GM23338 (cell line): ENCODE results near the gene SHROOM2. TPM values are rescaled to one million over a fixed set of nuclear protein-coding genes. Genes with fewer than 3 reads are reported as not detected.

Source experiments
- ATAC-seq: fragments of 200-7000 bp; cut with Tn5 transposase; 3 replicates; pipeline ENCODE4 v1.9.1; 2020
- DNase-seq: peaks from one replicate; pipeline ENCODE4 v3.0.0-alpha.2; 2015; ENCODE audit warnings: low spot score
- H2AFZ ChIP-seq: fragments of 200-600 bp; sonication (generic); 2 replicates; pipeline ENCODE4 v1.8.0; 2016; ENCODE audit warnings: antibody characterized with exemption, mild to moderate bottlenecking, moderate library complexity
- H3F3A ChIP-seq: fragments of 200-600 bp; sonication (generic); replicated peaks from 2 replicates; pipeline ENCODE4 v1.8.0; 2017; ENCODE audit warnings: antibody characterized with exemption, mixed run types, low read depth
- H3K27ac ChIP-seq: fragments of 200-600 bp; sonication (generic); 2 replicates; pipeline ENCODE4 v1.6.1; 2016; ENCODE audit warnings: low read depth
- H3K27me3 ChIP-seq: fragments of 200-600 bp; sonication (generic); 2 replicates; pipeline ENCODE4 v1.8.0; 2016; ENCODE audit warnings: mild to moderate bottlenecking, mixed run types, moderate library complexity; ENCODE audit not compliant: insufficient read depth
- H3K36me3 ChIP-seq: fragments of 200-600 bp; sonication (generic); 2 replicates; pipeline ENCODE4 v1.8.0; 2016; ENCODE audit warnings: mild to moderate bottlenecking; ENCODE audit not compliant: insufficient read depth
- H3K4me1 ChIP-seq: fragments of 200-600 bp; sonication (generic); 2 replicates; pipeline ENCODE4 v1.8.0; 2016; ENCODE audit warnings: mild to moderate bottlenecking, moderate library complexity; ENCODE audit not compliant: insufficient read depth
- H3K4me2 ChIP-seq: fragments of 200-600 bp; sonication (generic); 2 replicates; pipeline ENCODE4 v1.7.1; 2017; ENCODE audit warnings: mixed run types
- H3K4me3 ChIP-seq: fragments of 200-600 bp; sonication (generic); 2 replicates; pipeline ENCODE4 v1.6.1; 2016; ENCODE audit warnings: mixed run types
- H3K79me2 ChIP-seq: fragments of 200-600 bp; sonication (generic); replicated peaks from 2 replicates; pipeline ENCODE4 v1.8.0; 2017; ENCODE audit warnings: mild to moderate bottlenecking; ENCODE audit not compliant: insufficient read depth
- H3K9me2 ChIP-seq: fragments of 200-600 bp; sonication (generic); 2 replicates; pipeline ENCODE4 v1.8.0; 2017; ENCODE audit not compliant: insufficient read depth
- H4K20me1 ChIP-seq: fragments of 200-600 bp; sonication (generic); replicated peaks from 2 replicates; pipeline ENCODE4 v1.8.0; 2017; ENCODE audit warnings: mild to moderate bottlenecking; ENCODE audit not compliant: insufficient read depth
- H3K27ac Mint-ChIP-seq: 2 replicates; pipeline ENCODE4 v1.8.0; 2020; ENCODE audit warnings: inconsistent platforms, mild to moderate bottlenecking, moderate library complexity, mixed read lengths
- H3K27me3 Mint-ChIP-seq: 3 replicates; pipeline ENCODE4 v1.8.0; 2022; ENCODE audit warnings: low read depth, mild to moderate bottlenecking, moderate library complexity, mixed read lengths, inconsistent platforms; ENCODE audit not compliant: insufficient read depth, poor library complexity
- H3K36me3 Mint-ChIP-seq: 3 replicates; pipeline ENCODE4 v1.8.0; 2021; ENCODE audit warnings: low read depth, mild to moderate bottlenecking, inconsistent platforms, moderate library complexity, mixed read lengths
- H3K4me1 Mint-ChIP-seq: 3 replicates; pipeline ENCODE4 v1.8.0; 2020; ENCODE audit warnings: mild to moderate bottlenecking, inconsistent platforms, mixed read lengths
- H3K4me3 Mint-ChIP-seq: 3 replicates; pipeline ENCODE4 v1.8.0; 2021; ENCODE audit warnings: moderate library complexity, mild to moderate bottlenecking, inconsistent platforms, mixed read lengths
- H3K9me3 Mint-ChIP-seq: 3 replicates; pipeline ENCODE4 v1.8.0; 2020; ENCODE audit warnings: moderate library complexity, mild to moderate bottlenecking, inconsistent platforms, mixed read lengths
- CREB1 ChIP-seq: fragments of 250-450 bp; sonication (Bioruptor Pico); IDR thresholded peaks from 2 replicates; pipeline ENCODE4 v1.5.0; 2020; ENCODE audit warnings: low read depth, mild to moderate bottlenecking, moderate library complexity
- EZH2 ChIP-seq: fragments of 200-600 bp; sonication (generic); IDR thresholded peaks from one replicate; pipeline ENCODE4 v1.8.0; 2017; ENCODE audit warnings: antibody characterized with exemption, mild to moderate bottlenecking, low read depth; ENCODE audit not compliant: unreplicated experiment
- EZH2phosphoT487 ChIP-seq: fragments of 200-600 bp; sonication (generic); IDR thresholded peaks from one replicate; pipeline ENCODE4 v1.8.1; 2018; ENCODE audit warnings: antibody characterized with exemption; ENCODE audit not compliant: unreplicated experiment
- JUNB ChIP-seq: IDR thresholded peaks from one replicate; pipeline ENCODE4 v1.6.1; 2016; ENCODE audit warnings: antibody characterized with exemption; ENCODE audit not compliant: unreplicated experiment
- NANOG ChIP-seq: IDR thresholded peaks from 2 replicates; pipeline ENCODE4 v1.6.1; 2016; ENCODE audit warnings: antibody characterized with exemption, borderline replicate concordance
- POLR2AphosphoS5 ChIP-seq: IDR thresholded peaks from 2 replicates; pipeline ENCODE4 v1.6.1; 2016; ENCODE audit warnings: antibody characterized with exemption, low read depth
- STAT1 ChIP-seq: IDR thresholded peaks from one replicate; pipeline ENCODE4 v1.6.1; 2016; ENCODE audit warnings: antibody characterized with exemption; ENCODE audit not compliant: unreplicated experiment
- ZNF331 ChIP-seq: fragments of 250-450 bp; sonication (Bioruptor Pico); IDR thresholded peaks from 2 replicates; pipeline ENCODE4 v1.5.0; 2020; ENCODE audit warnings: low read depth, mild to moderate bottlenecking, moderate library complexity
- polyA plus RNA-seq: library from polyadenylated mRNA; unstranded; fragments of >200 nt; fragmentation: Nextera tagmentation; extraction: Ambion mirVana; gene quantifications from 2 replicates; pipeline ENCODE4 v1.2.1, GENCODE V29; 2016
- total RNA-seq: library from RNA; depleted of rRNA; stranded (reverse); fragments of >200 nt; shearing (Covaris generic); gene quantifications from 2 replicates; pipeline ENCODE4 v1.2.3, GENCODE V29; 2014
- TF ChIP-seq, protein P1 (sequence below), 2 experiments: fragments of 200-600 bp in 1 of 2; sonication (generic) in 1 of 2; conservative IDR thresholded peaks; 2 replicates each; pipeline versions ENCODE4 v1.5.1 to v1.6.1; 2016 to 2017; ENCODE audit warnings: antibody characterized with exemption in 2 of 2, low read depth in 2 of 2, mild to moderate bottlenecking in 2 of 2, moderate library complexity in 1 of 2
- TF ChIP-seq, protein P2 (sequence below): IDR thresholded peaks from 2 replicates; pipeline ENCODE4 v1.6.1; 2016; ENCODE audit warnings: antibody characterized with exemption
- TF ChIP-seq, protein P3 (sequence below): IDR thresholded peaks from one replicate; pipeline ENCODE4 v1.6.1; 2018; ENCODE audit warnings: antibody characterized with exemption; ENCODE audit not compliant: unreplicated experiment

Gene SHROOM2
- total and polyA plus RNA-seq, 2 experiments from 2014 or later: 3.5 to 15.8 TPM

- TF ChIP-seq, protein P1, sequence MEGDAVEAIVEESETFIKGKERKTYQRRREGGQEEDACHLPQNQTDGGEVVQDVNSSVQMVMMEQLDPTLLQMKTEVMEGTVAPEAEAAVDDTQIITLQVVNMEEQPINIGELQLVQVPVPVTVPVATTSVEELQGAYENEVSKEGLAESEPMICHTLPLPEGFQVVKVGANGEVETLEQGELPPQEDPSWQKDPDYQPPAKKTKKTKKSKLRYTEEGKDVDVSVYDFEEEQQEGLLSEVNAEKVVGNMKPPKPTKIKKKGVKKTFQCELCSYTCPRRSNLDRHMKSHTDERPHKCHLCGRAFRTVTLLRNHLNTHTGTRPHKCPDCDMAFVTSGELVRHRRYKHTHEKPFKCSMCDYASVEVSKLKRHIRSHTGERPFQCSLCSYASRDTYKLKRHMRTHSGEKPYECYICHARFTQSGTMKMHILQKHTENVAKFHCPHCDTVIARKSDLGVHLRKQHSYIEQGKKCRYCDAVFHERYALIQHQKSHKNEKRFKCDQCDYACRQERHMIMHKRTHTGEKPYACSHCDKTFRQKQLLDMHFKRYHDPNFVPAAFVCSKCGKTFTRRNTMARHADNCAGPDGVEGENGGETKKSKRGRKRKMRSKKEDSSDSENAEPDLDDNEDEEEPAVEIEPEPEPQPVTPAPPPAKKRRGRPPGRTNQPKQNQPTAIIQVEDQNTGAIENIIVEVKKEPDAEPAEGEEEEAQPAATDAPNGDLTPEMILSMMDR (conservative IDR thresholded peaks at IDR 0.05; ENCODE audit: low read depth in 2 of 2): no peak
- TF ChIP-seq, protein P2, sequence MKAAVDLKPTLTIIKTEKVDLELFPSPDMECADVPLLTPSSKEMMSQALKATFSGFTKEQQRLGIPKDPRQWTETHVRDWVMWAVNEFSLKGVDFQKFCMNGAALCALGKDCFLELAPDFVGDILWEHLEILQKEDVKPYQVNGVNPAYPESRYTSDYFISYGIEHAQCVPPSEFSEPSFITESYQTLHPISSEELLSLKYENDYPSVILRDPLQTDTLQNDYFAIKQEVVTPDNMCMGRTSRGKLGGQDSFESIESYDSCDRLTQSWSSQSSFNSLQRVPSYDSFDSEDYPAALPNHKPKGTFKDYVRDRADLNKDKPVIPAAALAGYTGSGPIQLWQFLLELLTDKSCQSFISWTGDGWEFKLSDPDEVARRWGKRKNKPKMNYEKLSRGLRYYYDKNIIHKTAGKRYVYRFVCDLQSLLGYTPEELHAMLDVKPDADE: no peak
- TF ChIP-seq JUNB: no peak
Measured at GRCh38 chrX:9746148-9746888, 39.9 kb upstream of the SHROOM2 start (continued).

DNA sequence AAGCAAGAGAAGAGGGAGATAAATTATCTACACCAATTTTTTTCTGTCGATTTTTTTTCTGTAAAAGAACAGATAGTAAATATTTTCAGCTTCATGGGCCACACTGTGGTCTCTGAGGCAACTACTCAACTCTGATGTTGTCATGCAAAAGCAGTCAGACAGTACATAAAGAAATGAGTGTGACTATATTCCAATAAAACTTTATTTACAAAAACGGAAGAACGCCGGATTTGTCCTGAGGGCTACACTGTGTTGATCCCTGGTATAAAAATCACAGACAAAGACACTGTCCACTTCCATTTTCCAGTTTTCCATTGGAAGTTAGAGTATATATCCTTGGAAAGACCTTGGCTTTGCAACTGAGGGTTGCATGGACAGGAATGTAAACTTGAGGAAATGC lies 38.6 kb upstream of the SHROOM2 start:
- H3K36me3 ChIP-seq: no peaks in the 10 kb centered on the region
- H4K20me1 ChIP-seq: no peaks in the 10 kb centered on the region
- Mint-ChIP-seq H3K4me3 (no peak overlapping the region), H3K27ac (no peak overlapping the region), H3K27me3 (peaks cover 5% of the 10 kb centered on the region), H3K36me3 (peaks cover 9% of the 10 kb centered on the region; the same call in 1 of the 3 replicates), H3K9me3 (no peaks in the 10 kb centered on the region), H3K4me1 (peaks cover 18% of the 10 kb centered on the region; the same call in 2 of the 3 replicates)
- TF ChIP-seq, protein P3, sequence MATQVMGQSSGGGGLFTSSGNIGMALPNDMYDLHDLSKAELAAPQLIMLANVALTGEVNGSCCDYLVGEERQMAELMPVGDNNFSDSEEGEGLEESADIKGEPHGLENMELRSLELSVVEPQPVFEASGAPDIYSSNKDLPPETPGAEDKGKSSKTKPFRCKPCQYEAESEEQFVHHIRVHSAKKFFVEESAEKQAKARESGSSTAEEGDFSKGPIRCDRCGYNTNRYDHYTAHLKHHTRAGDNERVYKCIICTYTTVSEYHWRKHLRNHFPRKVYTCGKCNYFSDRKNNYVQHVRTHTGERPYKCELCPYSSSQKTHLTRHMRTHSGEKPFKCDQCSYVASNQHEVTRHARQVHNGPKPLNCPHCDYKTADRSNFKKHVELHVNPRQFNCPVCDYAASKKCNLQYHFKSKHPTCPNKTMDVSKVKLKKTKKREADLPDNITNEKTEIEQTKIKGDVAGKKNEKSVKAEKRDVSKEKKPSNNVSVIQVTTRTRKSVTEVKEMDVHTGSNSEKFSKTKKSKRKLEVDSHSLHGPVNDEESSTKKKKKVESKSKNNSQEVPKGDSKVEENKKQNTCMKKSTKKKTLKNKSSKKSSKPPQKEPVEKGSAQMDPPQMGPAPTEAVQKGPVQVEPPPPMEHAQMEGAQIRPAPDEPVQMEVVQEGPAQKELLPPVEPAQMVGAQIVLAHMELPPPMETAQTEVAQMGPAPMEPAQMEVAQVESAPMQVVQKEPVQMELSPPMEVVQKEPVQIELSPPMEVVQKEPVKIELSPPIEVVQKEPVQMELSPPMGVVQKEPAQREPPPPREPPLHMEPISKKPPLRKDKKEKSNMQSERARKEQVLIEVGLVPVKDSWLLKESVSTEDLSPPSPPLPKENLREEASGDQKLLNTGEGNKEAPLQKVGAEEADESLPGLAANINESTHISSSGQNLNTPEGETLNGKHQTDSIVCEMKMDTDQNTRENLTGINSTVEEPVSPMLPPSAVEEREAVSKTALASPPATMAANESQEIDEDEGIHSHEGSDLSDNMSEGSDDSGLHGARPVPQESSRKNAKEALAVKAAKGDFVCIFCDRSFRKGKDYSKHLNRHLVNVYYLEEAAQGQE: no peak
- TF ChIP-seq, protein P1 (conservative IDR thresholded peaks at IDR 0.05; ENCODE audit: low read depth in 2 of 2): no peak
- no peak for TF ChIP-seq EZH2phosphoT487
- TF ChIP-seq ZNF331: no peak
- TF ChIP-seq JUNB: no peak
- no peak for TF ChIP-seq CREB1 (CRISPR knock-in tag)
- no peak for TF ChIP-seq POLR2AphosphoS5
- TF ChIP-seq NANOG: no peak
- no peak for TF ChIP-seq STAT1
- TF ChIP-seq, protein P2: no peak
- TF ChIP-seq EZH2: no peak
- no peaks in the 10 kb centered on the region for H3K9me2 ChIP-seq
- no peak overlapping the region for H3K4me2 ChIP-seq
- H3K79me2 ChIP-seq: no peaks in the 10 kb centered on the region
- H3F3A ChIP-seq: no peaks in the 10 kb centered on the region
- H3K27me3 ChIP-seq: no peaks in the 10 kb centered on the region
- H3K4me3 ChIP-seq: no peak overlapping the region
- H3K4me1 ChIP-seq: peaks cover 4% of the 10 kb centered on the region; the same call in 1 of the 2 replicates
- no peak for ATAC-seq
- H2AFZ ChIP-seq: no peak overlapping the region
- H3K27ac ChIP-seq: no peak overlapping the region
- no peak for DNase-seq
